Measurements from ENCODE around the gene CUL4B. TPM values are rescaled to one million over a fixed set of nuclear protein-coding genes. Genes with fewer than 3 reads are reported as not detected.
"Not testable (repeated sequence)": the region's sequence is repeated elsewhere in the genome, so short reads cannot be mapped to it uniquely, and the experiment has no call there.

CUL4B gene
- total RNA-seq, 2 experiments from 2014 or later, result 15.5 to 42.2 TPM

GRCh38 chrX:120512222-120512621 is 48.5 kb downstream of the CUL4B start:
- Histone ChIP-seq H4K20me1 (ENCODE audit: insufficient read depth, low read length) (no peaks in the 10 kb centered on the region), H3K9me3 (ENCODE audit: low read length) (no peaks in the 10 kb centered on the region), H3K27ac (ENCODE audit: low read depth, low read length, poor library complexity, severe bottlenecking) (no peak overlapping the region), H3K4me3 (ENCODE audit: low read depth, low read length, poor library complexity, severe bottlenecking) (no peak overlapping the region), H3K79me2 (ENCODE audit: insufficient read depth, low read depth, low read length) (no peaks in the 10 kb centered on the region), H3K9me2 (ENCODE audit: insufficient read depth, low read length) (no peaks in the 10 kb centered on the region), H3K4me1 (ENCODE audit: insufficient read depth, low read length, poor library complexity, severe bottlenecking) (no peaks in the 10 kb centered on the region), H3K36me3 (ENCODE audit: insufficient read depth, low read length) (no peaks in the 10 kb centered on the region), H2AFZ (ENCODE audit: low read length) (no peak overlapping the region), H3K4me2 (ENCODE audit: low read length) (no peak overlapping the region)
- intact Hi-C loops (cut with micrococcal nuclease; ENCODE audit: unreplicated experiment), result loop anchor here (5.0 kb wide), 1 partner anchor 260 kb away; no protein-coding TSS in a partner anchor
- TF ChIP-seq, protein P1, sequence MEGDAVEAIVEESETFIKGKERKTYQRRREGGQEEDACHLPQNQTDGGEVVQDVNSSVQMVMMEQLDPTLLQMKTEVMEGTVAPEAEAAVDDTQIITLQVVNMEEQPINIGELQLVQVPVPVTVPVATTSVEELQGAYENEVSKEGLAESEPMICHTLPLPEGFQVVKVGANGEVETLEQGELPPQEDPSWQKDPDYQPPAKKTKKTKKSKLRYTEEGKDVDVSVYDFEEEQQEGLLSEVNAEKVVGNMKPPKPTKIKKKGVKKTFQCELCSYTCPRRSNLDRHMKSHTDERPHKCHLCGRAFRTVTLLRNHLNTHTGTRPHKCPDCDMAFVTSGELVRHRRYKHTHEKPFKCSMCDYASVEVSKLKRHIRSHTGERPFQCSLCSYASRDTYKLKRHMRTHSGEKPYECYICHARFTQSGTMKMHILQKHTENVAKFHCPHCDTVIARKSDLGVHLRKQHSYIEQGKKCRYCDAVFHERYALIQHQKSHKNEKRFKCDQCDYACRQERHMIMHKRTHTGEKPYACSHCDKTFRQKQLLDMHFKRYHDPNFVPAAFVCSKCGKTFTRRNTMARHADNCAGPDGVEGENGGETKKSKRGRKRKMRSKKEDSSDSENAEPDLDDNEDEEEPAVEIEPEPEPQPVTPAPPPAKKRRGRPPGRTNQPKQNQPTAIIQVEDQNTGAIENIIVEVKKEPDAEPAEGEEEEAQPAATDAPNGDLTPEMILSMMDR (conservative IDR thresholded peaks at IDR 0.05; ENCODE audit: low read length), result no peak
- TF ChIP-seq EZH2phosphoT487 (IDR thresholded peaks at IDR 0.05; ENCODE audit: borderline replicate concordance, low read depth, low read length), result no peak
- BruUV-seq (replicated peaks), result no TSS peak
- no peak for DNase-seq (ENCODE audit: low spot score)
- ChIA-PET CTCF (ENCODE audit: unreplicated experiment) (no interaction called here), POLR2A (interaction anchor here (0.8 kb wide), 1 partner anchor 46 kb away, joined by 3 read pairs; no protein-coding TSS in a partner anchor)

GRCh38 chrX:120504569-120504968 is 56.2 kb downstream of the CUL4B start:
- ChIA-PET CTCF (ENCODE audit: unreplicated experiment) (no interaction called here), POLR2A (no interaction called here)
- H3K4me1 ChIP-seq (ENCODE audit: insufficient read depth, low read length, poor library complexity, severe bottlenecking), result no peaks in the 10 kb centered on the region
- H3K36me3 ChIP-seq (ENCODE audit: insufficient read depth, low read length), result no peaks in the 10 kb centered on the region
- H3K9me3 ChIP-seq (ENCODE audit: low read length), result no peaks in the 10 kb centered on the region
- no peak overlapping the region for H3K27ac ChIP-seq (ENCODE audit: low read depth, low read length, poor library complexity, severe bottlenecking)
- no peak overlapping the region for H3K4me3 ChIP-seq (ENCODE audit: low read depth, low read length, poor library complexity, severe bottlenecking)
- no peak for TF ChIP-seq EZH2phosphoT487 (IDR thresholded peaks at IDR 0.05; ENCODE audit: borderline replicate concordance, low read depth, low read length)
- TF ChIP-seq, protein P1 (conservative IDR thresholded peaks at IDR 0.05; ENCODE audit: low read length), result no peak
- no peaks in the 10 kb centered on the region for H3K79me2 ChIP-seq (ENCODE audit: insufficient read depth, low read depth, low read length)
- intact Hi-C loops (cut with micrococcal nuclease; ENCODE audit: unreplicated experiment), result no loop called here
- no TSS peak for BruUV-seq (replicated peaks)
- H4K20me1 ChIP-seq (ENCODE audit: insufficient read depth, low read length), result no peaks in the 10 kb centered on the region
- DNase-seq (ENCODE audit: low spot score), result no peak
- H3K4me2 ChIP-seq (ENCODE audit: low read length), result no peak overlapping the region
- no peaks in the 10 kb centered on the region for H3K9me2 ChIP-seq (ENCODE audit: insufficient read depth, low read length)
- H2AFZ ChIP-seq (ENCODE audit: low read length), result no peak overlapping the region

DNA sequence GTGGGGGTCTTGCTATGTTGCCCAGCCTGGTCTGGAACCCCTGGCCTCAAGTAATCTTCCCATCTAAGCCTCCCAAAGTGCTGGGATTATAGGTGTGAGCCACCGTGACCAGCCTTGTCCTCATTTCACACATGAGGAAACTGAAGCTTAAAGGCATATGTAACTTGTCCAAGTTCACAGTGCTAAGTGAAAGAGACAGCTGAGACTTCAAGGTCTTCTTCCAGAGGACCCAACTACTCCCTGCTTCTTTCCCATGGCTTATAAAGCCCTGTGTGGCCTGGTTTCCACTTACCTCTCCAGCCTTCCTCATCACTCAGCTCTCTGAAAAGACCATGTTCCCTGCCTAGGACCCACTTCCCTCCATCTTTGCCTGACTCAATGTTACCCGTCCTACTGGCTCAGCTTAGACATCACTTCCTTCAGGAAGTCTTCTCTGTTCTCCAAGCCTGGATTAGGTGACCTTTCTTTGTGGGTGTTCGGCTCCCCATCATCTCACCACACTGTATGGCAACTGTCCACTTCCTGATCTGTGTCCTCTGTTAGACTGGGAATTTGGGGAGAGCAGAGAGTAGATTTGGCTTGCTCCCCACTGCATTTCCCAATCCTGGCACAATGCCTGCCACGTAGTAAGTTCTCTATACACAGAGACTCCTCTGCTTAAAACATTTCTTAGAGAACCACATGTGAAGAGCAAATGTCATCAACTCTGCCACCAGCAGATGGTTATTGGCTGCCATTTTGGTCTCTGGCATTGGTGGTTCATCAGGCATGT is 61.3 kb downstream of the CUL4B start:
- Histone ChIP-seq H3K27ac (ENCODE audit: low read depth, low read length, poor library complexity, severe bottlenecking) (no peak overlapping the region), H3K36me3 (ENCODE audit: insufficient read depth, low read length) (no peaks in the 10 kb centered on the region), H3K4me2 (ENCODE audit: low read length) (no peak overlapping the region), H3K9me3 (ENCODE audit: low read length) (no peaks in the 10 kb centered on the region), H3K4me1 (ENCODE audit: insufficient read depth, low read length, poor library complexity, severe bottlenecking) (no peaks in the 10 kb centered on the region), H3K4me3 (ENCODE audit: low read depth, low read length, poor library complexity, severe bottlenecking) (no peak overlapping the region), H3K79me2 (ENCODE audit: insufficient read depth, low read depth, low read length) (no peaks in the 10 kb centered on the region), H2AFZ (ENCODE audit: low read length) (no peak overlapping the region), H3K9me2 (ENCODE audit: insufficient read depth, low read length) (no peaks in the 10 kb centered on the region), H4K20me1 (ENCODE audit: insufficient read depth, low read length) (no peaks in the 10 kb centered on the region)
- intact Hi-C loops (cut with micrococcal nuclease; ENCODE audit: unreplicated experiment), result loop anchor here (2.0 kb wide), 1 partner anchor 271 kb away; no protein-coding TSS in a partner anchor
- POLR2A ChIA-PET, result interaction anchor here (1.0 kb wide), 1 partner anchor 16 kb away, joined by 3 read pairs; no protein-coding TSS in a partner anchor
- no peak for TF ChIP-seq EZH2phosphoT487 (IDR thresholded peaks at IDR 0.05; ENCODE audit: borderline replicate concordance, low read depth, low read length)
- TF ChIP-seq, protein P1 (conservative IDR thresholded peaks at IDR 0.05; ENCODE audit: low read length), result no peak
- DNase-seq (ENCODE audit: low spot score), result no peak
- CTCF ChIA-PET (ENCODE audit: unreplicated experiment), result interaction anchor here (1.6 kb wide), 1 partner anchor 164 kb away, joined by 4 read pairs; no protein-coding TSS in a partner anchor
- no TSS peak for BruUV-seq (replicated peaks)

DNA sequence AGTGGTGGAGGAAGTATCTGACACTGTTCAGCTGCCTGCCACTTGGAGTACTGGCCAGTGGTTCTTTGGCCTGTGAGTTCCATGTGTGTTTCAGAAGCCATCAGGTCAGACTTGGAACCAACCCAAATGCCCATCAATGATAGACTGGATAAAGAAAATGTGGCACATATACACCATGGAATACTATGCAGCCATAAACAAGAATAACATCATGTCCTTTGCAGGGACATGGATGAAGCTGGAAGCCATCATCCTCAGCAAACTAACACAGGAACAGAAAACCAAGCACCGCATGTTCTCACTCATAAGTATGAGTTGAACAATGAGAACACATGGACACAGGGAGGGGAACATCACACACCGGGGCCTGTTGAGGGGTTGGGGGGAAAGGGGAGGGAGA is 70.6 kb downstream of the CUL4B start:
- H3K4me3 ChIP-seq (ENCODE audit: low read depth, low read length, poor library complexity, severe bottlenecking); H3K36me3 ChIP-seq (ENCODE audit: insufficient read depth, low read length); BruUV-seq (replicated peaks); H3K9me2 ChIP-seq (ENCODE audit: insufficient read depth, low read length); CTCF ChIA-PET (ENCODE audit: unreplicated experiment); DNase-seq (ENCODE audit: low spot score); H3K4me2 ChIP-seq (ENCODE audit: low read length); H3K9me3 ChIP-seq (ENCODE audit: low read length); H3K4me1 ChIP-seq (ENCODE audit: insufficient read depth, low read length, poor library complexity, severe bottlenecking); H4K20me1 ChIP-seq (ENCODE audit: insufficient read depth, low read length); H3K27ac ChIP-seq (ENCODE audit: low read depth, low read length, poor library complexity, severe bottlenecking); POLR2A ChIA-PET; H3K79me2 ChIP-seq (ENCODE audit: insufficient read depth, low read depth, low read length); intact Hi-C loops (cut with micrococcal nuclease; ENCODE audit: unreplicated experiment); H2AFZ ChIP-seq (ENCODE audit: low read length): not testable (repeated sequence)
